ENCODE measurements around the gene ZNF35. TPM values are rescaled to one million over a fixed set of nuclear protein-coding genes. Genes with fewer than 3 reads are reported as not detected.
A peak's percentile ranks its signal among the peaks of the same experiment; 100 is the strongest.

ZNF35 gene
- total RNA-seq, 1 donor from 2014 or later: 4.8 TPM

DNA sequence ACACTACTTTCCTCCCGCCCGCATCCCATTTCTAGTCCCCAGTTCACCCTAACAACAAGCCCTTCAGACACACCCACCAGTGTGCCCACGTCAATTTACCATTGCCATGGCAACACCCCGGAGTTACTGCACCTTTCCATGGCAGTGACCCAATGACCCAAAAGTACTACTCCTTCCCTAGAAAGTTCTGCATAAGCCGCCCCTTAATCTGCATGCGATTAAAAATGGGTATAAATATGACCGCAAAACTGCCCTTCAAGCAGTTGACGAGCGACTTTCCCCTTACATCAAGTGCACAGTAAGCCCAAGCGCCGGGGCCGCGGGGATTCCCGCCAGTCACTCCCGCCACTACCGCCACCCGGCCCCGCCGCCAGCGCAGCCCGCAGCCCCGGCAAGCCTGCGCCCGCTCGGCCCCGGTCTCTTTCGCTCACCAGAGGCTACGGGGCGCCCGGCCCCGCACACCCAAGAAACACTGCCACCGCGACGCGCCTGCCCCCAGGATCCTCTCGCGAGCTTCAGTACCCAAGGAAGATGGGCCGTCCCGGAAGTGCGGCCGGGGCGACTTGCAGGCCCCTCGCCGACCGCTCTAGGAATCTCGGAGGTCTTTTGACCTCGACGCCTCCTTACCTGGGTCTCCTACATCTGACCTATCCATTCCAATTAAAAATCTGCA lies 36.7 kb downstream of the ZNF35 start:
- intact Hi-C loops (cut with DNase I): no loop called here
- Histone ChIP-seq H3K4me3 (peak overlapping the region; percentile 49 to 90), H3K27me3 (no peaks in the 10 kb centered on the region), H3K27ac (peak overlapping the region in 1 of 2 donors; percentile 9), H3K9me3 (peaks cover 5 to 18% of the 10 kb centered on the region in 2 donors), H3K36me3 (peaks cover 0 to 9% of the 10 kb centered on the region in 2 donors), H3K4me1 (peaks cover 0 to 3% of the 10 kb centered on the region in 2 donors)
- TF ChIP-seq, protein P1, sequence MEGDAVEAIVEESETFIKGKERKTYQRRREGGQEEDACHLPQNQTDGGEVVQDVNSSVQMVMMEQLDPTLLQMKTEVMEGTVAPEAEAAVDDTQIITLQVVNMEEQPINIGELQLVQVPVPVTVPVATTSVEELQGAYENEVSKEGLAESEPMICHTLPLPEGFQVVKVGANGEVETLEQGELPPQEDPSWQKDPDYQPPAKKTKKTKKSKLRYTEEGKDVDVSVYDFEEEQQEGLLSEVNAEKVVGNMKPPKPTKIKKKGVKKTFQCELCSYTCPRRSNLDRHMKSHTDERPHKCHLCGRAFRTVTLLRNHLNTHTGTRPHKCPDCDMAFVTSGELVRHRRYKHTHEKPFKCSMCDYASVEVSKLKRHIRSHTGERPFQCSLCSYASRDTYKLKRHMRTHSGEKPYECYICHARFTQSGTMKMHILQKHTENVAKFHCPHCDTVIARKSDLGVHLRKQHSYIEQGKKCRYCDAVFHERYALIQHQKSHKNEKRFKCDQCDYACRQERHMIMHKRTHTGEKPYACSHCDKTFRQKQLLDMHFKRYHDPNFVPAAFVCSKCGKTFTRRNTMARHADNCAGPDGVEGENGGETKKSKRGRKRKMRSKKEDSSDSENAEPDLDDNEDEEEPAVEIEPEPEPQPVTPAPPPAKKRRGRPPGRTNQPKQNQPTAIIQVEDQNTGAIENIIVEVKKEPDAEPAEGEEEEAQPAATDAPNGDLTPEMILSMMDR (IDR thresholded peaks at IDR 0.05): no peak
- peak in 1 of 2 donors; percentile 73 for DNase-seq (ENCODE audit: low spot score in 2 of 2)

DNA sequence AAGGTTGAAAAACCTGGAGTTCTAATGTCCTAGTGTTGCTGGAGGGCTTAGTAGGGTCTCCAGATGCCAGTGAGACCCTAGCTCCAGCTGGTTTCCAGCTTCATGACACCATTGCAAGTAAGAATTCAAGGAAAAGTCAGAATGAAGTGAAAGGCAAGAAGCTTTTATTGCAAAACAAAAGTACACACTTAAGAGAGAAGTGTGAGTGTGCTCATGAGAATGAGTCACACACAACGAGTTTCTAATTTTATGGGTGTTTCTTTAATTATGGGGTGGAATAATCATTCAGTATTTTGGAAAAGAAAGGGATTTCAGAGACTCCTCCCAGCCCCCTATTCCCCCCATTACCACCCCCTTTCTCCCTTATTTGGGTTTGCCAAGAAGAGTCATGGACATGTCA lies 39.4 kb downstream of the ZNF35 start:
- peaks cover 0 to 3% of the 10 kb centered on the region in 2 donors for H3K4me1 ChIP-seq
- H3K4me3 ChIP-seq: no peak overlapping the region
- intact Hi-C loops (cut with DNase I): no loop called here
- peaks cover 0 to 3% of the 10 kb centered on the region in 2 donors for H3K36me3 ChIP-seq
- H3K27me3 ChIP-seq: no peaks in the 10 kb centered on the region
- DNase-seq (ENCODE audit: low spot score in 2 of 2): no peak
- H3K9me3 ChIP-seq: no peaks in the 10 kb centered on the region
- TF ChIP-seq, protein P1 (IDR thresholded peaks at IDR 0.05): no peak
- H3K27ac ChIP-seq: no peak overlapping the region

Other genes with a start within 250 kb of the ZNF35 start
- 6.6 TPM for gene ZNF445, start 171.1 kb upstream of the ZNF35 start, total RNA-seq
- gene ZKSCAN7, start 93.5 kb upstream of the ZNF35 start, total RNA-seq: not detected
- 0.43 TPM for gene ZNF660, start 63.8 kb upstream of the ZNF35 start, total RNA-seq
- 18.1 TPM for gene ZNF197, start 23.7 kb upstream of the ZNF35 start, total RNA-seq
- gene ZNF502, start 63.9 kb downstream of the ZNF35 start, total RNA-seq: 6.5 TPM
- gene ZNF501, start 80.9 kb downstream of the ZNF35 start, total RNA-seq: not detected
- gene KIAA1143, start 112.9 kb downstream of the ZNF35 start, total RNA-seq: 12.0 TPM
- 0.64 TPM for gene KIF15, start 113.1 kb downstream of the ZNF35 start, total RNA-seq
- gene TMEM42, start 213.2 kb downstream of the ZNF35 start, total RNA-seq: not detected
- gene TGM4, start 225.9 kb downstream of the ZNF35 start, total RNA-seq: not detected